GM23248 (cell line): ENCODE results near the gene AGPAT2. TPM values are rescaled to one million over a fixed set of nuclear protein-coding genes. Genes with fewer than 3 reads are reported as not detected.
A peak's percentile ranks its signal among the peaks of the same experiment; 100 is the strongest.

ENCODE experiments used
- DNase-seq: peaks from one replicate; pipeline ENCODE4 v3.0.0-alpha.2; 2015
- H2AFZ ChIP-seq: fragments of 200-600 bp; sonication (generic); 2 replicates; pipeline ENCODE4 v1.6.1; 2016; ENCODE audit warnings: antibody characterized with exemption
- H3F3A ChIP-seq: fragments of 200-600 bp; sonication (generic); 2 replicates; pipeline ENCODE4 v1.6.1; 2016; ENCODE audit warnings: mild to moderate bottlenecking, antibody characterized with exemption, mixed run types; ENCODE audit not compliant: insufficient read depth
- H3K27ac ChIP-seq: fragments of 200-600 bp; sonication (generic); 2 replicates; pipeline ENCODE4 v1.5.1; 2016; ENCODE audit warnings: mild to moderate bottlenecking
- H3K27me3 ChIP-seq: fragments of 200-600 bp; sonication (generic); replicated peaks from 2 replicates; pipeline ENCODE4 v1.6.1; 2016; ENCODE audit warnings: mild to moderate bottlenecking; ENCODE audit not compliant: insufficient read depth
- H3K36me3 ChIP-seq: fragments of 200-600 bp; sonication (generic); 2 replicates; pipeline ENCODE4 v1.6.1; 2016; ENCODE audit warnings: low read depth, mild to moderate bottlenecking
- H3K4me1 ChIP-seq: fragments of 200-600 bp; sonication (generic); 2 replicates; pipeline ENCODE4 v1.6.1; 2016; ENCODE audit warnings: mild to moderate bottlenecking; ENCODE audit not compliant: insufficient read depth
- H3K4me2 ChIP-seq: fragments of 200-600 bp; sonication (generic); one replicate; pipeline ENCODE4 v1.6.1; 2016; ENCODE audit warnings: mild to moderate bottlenecking; ENCODE audit not compliant: unreplicated experiment
- H3K4me3 ChIP-seq: fragments of 200-600 bp; sonication (generic); 2 replicates; pipeline ENCODE4 v1.5.1; 2016; ENCODE audit warnings: mild to moderate bottlenecking
- H3K79me2 ChIP-seq: fragments of 200-600 bp; sonication (generic); 2 replicates; pipeline ENCODE4 v1.6.1; 2016; ENCODE audit warnings: mild to moderate bottlenecking; ENCODE audit not compliant: insufficient read depth
- H3K9ac ChIP-seq: fragments of 200-600 bp; sonication (generic); 2 replicates; pipeline ENCODE4 v1.6.1; 2016; ENCODE audit warnings: mild to moderate bottlenecking
- H3K9me2 ChIP-seq: fragments of 200-600 bp; sonication (generic); 2 replicates; pipeline ENCODE4 v1.6.1; 2016; ENCODE audit warnings: mixed run types, mild to moderate bottlenecking, moderate library complexity; ENCODE audit not compliant: insufficient read depth
- H3K9me3 ChIP-seq: fragments of 200-600 bp; sonication (generic); one replicate; pipeline ENCODE4 v1.6.1; 2017; ENCODE audit warnings: low read depth
- H4K20me1 ChIP-seq: fragments of 200-600 bp; sonication (generic); 2 replicates; pipeline ENCODE4 v1.6.0; 2016; ENCODE audit not compliant: insufficient read depth
- EZH2 ChIP-seq: fragments of 200-600 bp; sonication (generic); IDR thresholded peaks from 2 replicates; pipeline ENCODE4 v1.6.1; 2018; ENCODE audit warnings: antibody characterized with exemption, mild to moderate bottlenecking; ENCODE audit not compliant: insufficient read depth, poor library complexity, severe bottlenecking
- EZH2phosphoT487 ChIP-seq: fragments of 200-600 bp; sonication (generic); IDR thresholded peaks from 2 replicates; pipeline ENCODE4 v1.6.1; 2018; ENCODE audit warnings: antibody characterized with exemption, moderate library complexity, mild to moderate bottlenecking, low read depth; ENCODE audit not compliant: insufficient read depth
- WGBS, 2 experiments: methylation state at CpG; one replicate each; pipeline ENCODE4 v1.1.6; 2015 to 2017; ENCODE audit warnings: low lambda C conversion rate in 2 of 2, low coverage in 1 of 2; ENCODE audit errors: missing lambda C conversion rate in 2 of 2; 5-methylcytosine and 5-hydroxymethylcytosine counted together
- in situ Hi-C: fragments of 300-500 bp; cut with MboI; formaldehyde crosslinking; loops from 2 replicates; pipeline ENCODE4 v1.15.0; 2020
- polyA plus RNA-seq: library from polyadenylated mRNA; unstranded; fragments of >200 nt; fragmentation: Nextera tagmentation; extraction: Ambion mirVana; gene quantifications from 2 replicates; pipeline ENCODE4 v1.2.1, GENCODE V29; 2016
- total RNA-seq: library from RNA; depleted of rRNA; stranded (reverse); fragments of >200 nt; shearing (Covaris generic); gene quantifications from 2 replicates; pipeline ENCODE4 v1.2.3, GENCODE V29; 2014

Gene AGPAT2
- total and polyA plus RNA-seq, 2 experiments from 2014 or later: 58.3 to 68.7 TPM

DNA sequence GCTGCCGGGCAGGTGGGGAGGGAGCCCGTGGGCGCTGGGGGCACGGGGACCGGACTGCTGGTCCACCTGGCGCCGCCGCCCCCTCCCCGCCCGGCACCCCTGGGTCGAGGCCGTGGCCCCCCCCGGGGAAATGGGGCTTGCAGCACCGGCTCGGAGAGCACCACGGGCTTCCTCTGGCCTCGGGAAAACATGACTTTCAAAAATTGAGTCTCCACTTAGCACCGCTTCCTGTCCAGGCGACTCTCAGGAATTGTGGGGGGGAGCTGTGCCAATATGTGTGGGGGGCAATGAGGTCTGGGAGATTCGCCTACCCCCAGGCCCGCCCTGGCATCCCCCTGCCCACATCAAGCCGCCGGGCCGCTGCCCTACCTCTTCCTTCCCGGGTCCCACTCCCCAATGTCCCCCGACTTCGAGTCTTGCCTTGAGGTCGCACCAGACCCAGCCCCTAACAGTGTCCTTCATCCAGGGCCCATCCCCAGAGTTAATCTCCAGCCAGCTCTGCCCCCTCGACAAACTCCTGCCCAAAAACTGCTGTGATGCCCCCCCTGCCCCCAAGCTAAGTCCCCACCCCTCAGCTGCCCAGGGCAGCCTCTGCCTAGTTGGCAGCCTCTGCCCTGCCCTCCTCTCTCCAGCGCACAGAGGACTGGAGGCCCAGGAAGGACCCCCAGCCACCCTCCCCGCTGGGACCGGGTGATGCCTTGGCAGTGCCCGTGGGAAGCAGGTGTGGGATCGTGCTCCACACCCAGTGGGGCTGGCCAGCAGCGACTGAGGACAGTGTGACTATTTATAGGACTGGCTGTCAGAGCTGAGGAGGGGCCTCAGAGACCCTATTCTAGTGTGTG is 20.7 kb downstream of the AGPAT2 start:
- Histone ChIP-seq H3K9ac (no peak overlapping the region), H3K9me2 (no peaks in the 10 kb centered on the region), H3K9me3 (no peaks in the 10 kb centered on the region), H3K27me3 (no peaks in the 10 kb centered on the region), H3K79me2 (no peaks in the 10 kb centered on the region), H3F3A (no peaks in the 10 kb centered on the region), H4K20me1 (no peaks in the 10 kb centered on the region), H3K4me3 (peak overlapping the region; percentile 43; the same call in 1 of the 2 replicates), H3K36me3 (no peaks in the 10 kb centered on the region), H3K4me2 (peak overlapping the region; percentile 35), H3K4me1 (no peaks in the 10 kb centered on the region), H2AFZ (no peak overlapping the region), H3K27ac (no peak overlapping the region)
- peak; percentile 48 for DNase-seq
- TF ChIP-seq EZH2phosphoT487 (no peak), EZH2 (no peak)
- in situ Hi-C loops: no loop called here
- 45 to 90% methylated on average over 11 to 26 of the region's 35 CpGs for WGBS, 2 experiments

DNA sequence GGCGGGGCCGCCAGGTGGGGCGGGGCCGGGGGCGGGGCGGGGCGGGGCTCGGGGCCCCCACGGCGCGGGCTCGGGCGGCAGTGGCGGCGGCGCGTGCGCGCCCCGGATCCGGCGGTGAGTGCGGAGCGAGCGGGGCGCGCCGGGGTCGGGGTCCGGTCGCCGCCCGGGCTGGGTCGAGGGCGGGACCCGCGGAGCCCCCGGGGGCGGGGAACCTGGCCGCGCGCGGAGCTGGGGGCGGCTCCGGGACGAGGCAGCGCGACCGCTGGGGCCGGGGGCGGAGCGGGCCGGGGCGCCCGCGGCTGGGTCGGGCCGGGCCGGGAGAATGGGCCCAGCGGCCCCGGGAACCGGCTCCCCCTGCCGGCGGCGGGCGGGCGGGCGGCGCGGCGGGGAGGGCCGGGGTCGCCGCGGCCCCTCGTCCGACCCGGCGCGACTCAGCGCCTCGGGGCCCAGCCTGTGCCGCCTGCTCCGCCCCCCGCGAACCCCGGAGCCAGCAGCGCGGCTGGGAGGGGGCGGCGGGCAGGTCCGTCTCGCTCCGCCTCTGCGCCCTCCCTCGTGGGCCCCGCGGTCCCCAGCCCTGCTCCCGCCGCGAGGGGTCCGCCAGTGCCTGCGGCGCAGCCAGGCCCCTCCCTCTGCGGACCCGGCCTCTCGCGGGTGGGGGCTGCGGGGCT is 21.4 kb downstream of the AGPAT2 start:
- WGBS, 2 experiments: 2 to 7% methylated on average over 3 to 51 of the region's 109 CpGs
- H3K9ac ChIP-seq: no peak overlapping the region
- no peaks in the 10 kb centered on the region for H4K20me1 ChIP-seq
- H3K27me3 ChIP-seq: no peaks in the 10 kb centered on the region
- H3K36me3 ChIP-seq: no peaks in the 10 kb centered on the region
- no peaks in the 10 kb centered on the region for H3K4me1 ChIP-seq
- in situ Hi-C loops: no loop called here
- peak overlapping the region; percentile 59 for H3K4me3 ChIP-seq
- peak; percentile 36 for DNase-seq
- no peaks in the 10 kb centered on the region for H3K9me2 ChIP-seq
- peak overlapping the region; percentile 35 for H3K4me2 ChIP-seq
- no peak overlapping the region for H3K27ac ChIP-seq
- H3K79me2 ChIP-seq: no peaks in the 10 kb centered on the region
- no peaks in the 10 kb centered on the region for H3K9me3 ChIP-seq
- TF ChIP-seq EZH2 (no peak), EZH2phosphoT487 (no peak)
- H3F3A ChIP-seq: no peaks in the 10 kb centered on the region
- no peak overlapping the region for H2AFZ ChIP-seq

DNA sequence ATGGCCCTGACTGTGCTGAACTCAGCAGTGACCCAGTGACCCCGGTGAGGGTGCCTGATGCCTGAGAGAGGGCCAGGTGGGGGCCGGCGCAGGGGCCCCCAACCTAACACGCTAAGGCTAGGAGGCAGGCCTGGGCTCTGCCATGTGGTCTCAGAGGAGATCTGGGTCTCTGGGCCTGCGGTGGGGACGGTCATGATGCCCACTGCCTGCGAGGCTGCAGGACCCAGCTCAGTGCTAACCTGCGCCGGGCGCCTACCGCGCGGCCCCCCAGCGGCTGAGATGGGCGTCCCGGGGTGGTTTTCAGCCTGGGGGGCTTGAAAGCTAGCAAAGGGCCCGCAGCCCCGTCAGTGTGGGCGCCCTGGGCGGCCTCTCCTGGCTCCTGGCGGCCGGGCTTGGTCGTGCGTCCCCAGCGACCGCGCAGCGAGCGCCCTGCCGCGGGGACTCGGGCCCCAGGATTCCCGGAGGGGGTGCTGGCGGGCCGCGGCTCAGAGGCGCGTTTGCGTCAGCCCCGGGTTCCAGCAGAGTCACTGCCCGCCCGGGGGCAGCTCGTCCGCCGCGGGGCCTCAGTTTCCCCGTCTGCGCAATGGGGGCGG is 22.1 kb downstream of the AGPAT2 start:
- Histone ChIP-seq H3K27me3 (no peaks in the 10 kb centered on the region), H4K20me1 (no peaks in the 10 kb centered on the region), H3K9me3 (no peaks in the 10 kb centered on the region), H3K9me2 (no peaks in the 10 kb centered on the region), H3K79me2 (no peaks in the 10 kb centered on the region), H3K27ac (no peak overlapping the region), H3K9ac (0 out of 2 replicates have a peak overlapping the region, but pooled peaks have one; percentile 31), H3K36me3 (no peaks in the 10 kb centered on the region), H2AFZ (no peak overlapping the region; the same call in 1 of the 2 replicates), H3K4me2 (peak overlapping the region; percentile 76), H3K4me3 (peak overlapping the region; percentile 59), H3K4me1 (no peaks in the 10 kb centered on the region), H3F3A (no peaks in the 10 kb centered on the region)
- peak; percentile 49 for DNase-seq
- TF ChIP-seq EZH2 (no peak), EZH2phosphoT487 (no peak)
- in situ Hi-C loops: no loop called here
- WGBS, 2 experiments: 14 to 24% methylated on average over 44 to 46 of the region's 49 CpGs
